K562 (cell line): ENCODE results near the gene SLMAP. TPM values are rescaled to one million over a fixed set of nuclear protein-coding genes. Genes with fewer than 3 reads are reported as not detected.
A peak's percentile ranks its signal among the peaks of the same experiment; 100 is the strongest.

Source experiments
- ATAC-seq: fragments of 200-7000 bp; cut with Tn5 transposase; 3 replicates; pipeline ENCODE4 v1.9.1; 2020; ENCODE audit warnings: moderate library complexity
- BruUV-seq: library from RNA; stranded (reverse); fragments of 400-500 nt; replicated peaks from 2 replicates; lab custom pipeline; 2021; lab: Mats Ljungman, UMichigan
- CTCF ChIA-PET: fragments of 300-600 bp; formaldehyde crosslinking; extraction: SDS; loops from one replicate; lab custom pipeline; 2021; ENCODE audit warnings: low intra/inter-chr PET ratio; lab: Yijun Ruan, JAX
- POLR2A ChIA-PET: fragments of 300-600, 350-650 bp; sonication (Branson Sonifier 250); formaldehyde crosslinking; extraction: SDS; loops from one replicate; lab custom pipeline; 2021; ENCODE audit warnings: antibody characterized with exemption, inconsistent platforms; lab: Yijun Ruan, JAX
- DNase-seq, 4 experiments: peaks; one replicate each; pipeline versions ENCODE4 v3.0.0 to v3.0.0-alpha.2; 2011 to 2018; ENCODE audit warnings: low spot score in 3 of 4, mixed read lengths in 3 of 4; ENCODE audit errors: extremely low read depth in 1 of 4
- FAIRE-seq: peaks from 2 replicates; lab custom pipeline; 2011; peaks lifted over from hg19 to GRCh38; lab: Jason Lieb, UNC
- H2AFZ ChIP-seq: 2 replicates; pipeline ENCODE4 v1.6.0; 2011; ENCODE audit warnings: low read depth, low read length, control low read depth, inconsistent platforms
- H3K27ac ChIP-seq: fragments of 200-600 bp; 3 replicates; pipeline ENCODE4 v1.8.0; 2011; ENCODE audit warnings: low read depth, mild to moderate bottlenecking, control low read depth, inconsistent platforms, low read length, moderate library complexity, mixed read lengths; ENCODE audit errors: extremely low read depth
- H3K27me3 ChIP-seq, 2 experiments: fragments of 300-600 bp in 1 of 2; 2 replicates in 1 of 2; 3 replicates in 1 of 2; pipeline versions ENCODE4 v1.6.0 to v1.8.0; 2011; ENCODE audit warnings: inconsistent platforms in 2 of 2, low read length in 2 of 2, mild to moderate bottlenecking in 1 of 2, mixed read lengths in 1 of 2, moderate library complexity in 1 of 2; ENCODE audit not compliant: control insufficient read depth in 2 of 2, insufficient read depth in 2 of 2
- H3K36me3 ChIP-seq: fragments of 300-600 bp; 3 replicates; pipeline ENCODE4 v1.8.0; 2011; ENCODE audit warnings: mild to moderate bottlenecking, low read length, inconsistent platforms; ENCODE audit not compliant: control insufficient read depth, insufficient read depth
- H3K4me1 ChIP-seq, 2 experiments: fragments of 200-600 bp in 1 of 2; replicated peaks in 1 of 2; 2 replicates in 1 of 2; 3 replicates in 1 of 2; pipeline versions ENCODE4 v1.5.1 to v1.8.0; 2011; ENCODE audit warnings: inconsistent platforms in 2 of 2, low read length in 2 of 2, mild to moderate bottlenecking in 1 of 2, mixed read lengths in 1 of 2, moderate library complexity in 1 of 2; ENCODE audit not compliant: control insufficient read depth in 2 of 2, insufficient read depth in 2 of 2
- H3K4me2 ChIP-seq: 2 replicates; pipeline ENCODE4 v1.6.1; 2011; ENCODE audit warnings: low read length, control low read depth, inconsistent platforms, mixed read lengths; ENCODE audit not compliant: insufficient read depth
- H3K4me3 ChIP-seq: fragments of 200-600 bp; sonication (generic), shearing (Covaris generic); 2 replicates; pipeline ENCODE4 v1.5.1; 2016; ENCODE audit warnings: control low read depth, inconsistent platforms
- H3K79me2 ChIP-seq: fragments of 200-600 bp; 3 replicates; pipeline ENCODE4 v1.8.0; 2011; ENCODE audit warnings: low read length, inconsistent platforms; ENCODE audit not compliant: control insufficient read depth, insufficient read depth
- H3K9ac ChIP-seq, 2 experiments: 2 replicates each; pipeline versions ENCODE4 v1.6.0 to v1.6.1; 2011; ENCODE audit warnings: low read depth in 2 of 2, low read length in 2 of 2, control low read depth in 1 of 2, inconsistent platforms in 1 of 2, mild to moderate bottlenecking in 1 of 2, mixed read lengths in 1 of 2; ENCODE audit not compliant: insufficient read depth in 1 of 2
- H3K9me1 ChIP-seq: one replicate; pipeline ENCODE4 v1.6.0; 2011; ENCODE audit warnings: inconsistent platforms, mild to moderate bottlenecking, low read length, moderate library complexity; ENCODE audit not compliant: control insufficient read depth, insufficient read depth
- H3K9me3 ChIP-seq: replicated peaks from 2 replicates; pipeline ENCODE4 v1.5.1; 2011; ENCODE audit warnings: low read depth, low read length, inconsistent platforms; ENCODE audit not compliant: control insufficient read depth, insufficient read depth
- H4K20me1 ChIP-seq: replicated peaks from 2 replicates; pipeline ENCODE4 v1.6.1; 2011; ENCODE audit warnings: low read length, inconsistent platforms, mixed read lengths; ENCODE audit not compliant: control insufficient read depth, insufficient read depth
- CHD7 ChIP-seq: fragments of 200-600 bp; sonication (generic); IDR thresholded peaks from one replicate; pipeline ENCODE4 v1.6.1; 2012; ENCODE audit warnings: mild to moderate bottlenecking, low read depth, low read length, inconsistent platforms
- IRF2 ChIP-seq: sonication (generic); formaldehyde crosslinking; IDR thresholded peaks from 2 replicates; pipeline ENCODE4 v1.8.1; 2022; ENCODE audit warnings: mild to moderate bottlenecking, missing genetic modification reagents
- PHF20 ChIP-seq: fragments of 450-650 bp; IDR thresholded peaks from 2 replicates; pipeline ENCODE4 v1.6.1; 2018; ENCODE audit not compliant: partially characterized antibody
- PRPF4 ChIP-seq: fragments of 200-400 bp; formaldehyde crosslinking; IDR thresholded peaks from one replicate; pipeline ENCODE4 v1.6.1; 2017; ENCODE audit warnings: low read length, low read depth, mild to moderate bottlenecking; ENCODE audit not compliant: insufficient read depth, poor library complexity, severe bottlenecking
- SRSF1 ChIP-seq: fragments of 200-400 bp; formaldehyde crosslinking; IDR thresholded peaks from 2 replicates; pipeline ENCODE4 v1.6.1; 2017; ENCODE audit warnings: mild to moderate bottlenecking, low read depth, low read length, moderate library complexity
- ZNF699 ChIP-seq: fragments of 250-450 bp; sonication (Bioruptor Pico); IDR thresholded peaks from 2 replicates; pipeline ENCODE4 v1.8.0; 2021; ENCODE audit warnings: mild to moderate bottlenecking, moderate library complexity; ENCODE audit not compliant: insufficient replicate concordance
- WGBS: fragments of 100-300 bp; shearing (Covaris generic); methylation state at CpG from one replicate; pipeline ENCODE4 v1.1.6; 2016; ENCODE audit warnings: low coverage, mixed read lengths; ENCODE audit not compliant: insufficient coverage; ENCODE audit errors: missing lambda C conversion rate; 5-methylcytosine and 5-hydroxymethylcytosine counted together
- in situ Hi-C: fragments of 300-500 bp; cut with MboI; formaldehyde crosslinking; loops from 4 replicates; pipeline ENCODE4 v1.15.0; 2018; ENCODE audit warnings: inconsistent platforms, mixed read lengths
- intact Hi-C: fragments of 100-400 bp; cut with micrococcal nuclease; formaldehyde crosslinking; loops from 2 replicates; pipeline ENCODE4 v1.14.2; 2022
- polyA plus RNA-seq, 8 experiments: library from polyadenylated mRNA; depleted of rRNA in 4 of 8; stranded (reverse) in 5 of 8; unstranded in 3 of 8; fragments of >200 nt; fragmentation: Nextera tagmentation in 2 of 8; fragmentation: Illumina TruSeq in 1 of 8; extraction: Ambion mirVana in 2 of 8; extraction: Trizol in 1 of 8; gene quantifications; 2 replicates each; pipeline versions ENCODE4 v1.2.1 to v1.2.3, GENCODE V29; 2011 to 2014; ENCODE audit warnings: inconsistent platforms in 1 of 8, missing spikeins in 1 of 8
- total RNA-seq, 7 experiments: library from RNA; depleted of rRNA in 6 of 7; stranded (reverse); fragments of >200 nt in 6 of 7; fragmentation: Illumina TruSeq in 2 of 7; extraction: Trizol in 2 of 7; gene quantifications; 2 replicates each; pipeline versions ENCODE4 v1.2.1 to v1.2.3, GENCODE V29; 2011 to 2021; ENCODE audit warnings: low replicate concordance in 1 of 7
- TF ChIP-seq, protein P1 (sequence below): IDR thresholded peaks from 2 replicates; pipeline ENCODE4 v1.6.1; 2012; ENCODE audit warnings: low read depth, low read length, improper control_type of control experiment, borderline replicate concordance

Gene SLMAP
- total and polyA plus RNA-seq, 9 of the 15 experiments (the other 6 are each of a cell fraction or from before 2014, with no cell fraction given), result 12.1 to 50.7 (median 28.3) TPM

DNA sequence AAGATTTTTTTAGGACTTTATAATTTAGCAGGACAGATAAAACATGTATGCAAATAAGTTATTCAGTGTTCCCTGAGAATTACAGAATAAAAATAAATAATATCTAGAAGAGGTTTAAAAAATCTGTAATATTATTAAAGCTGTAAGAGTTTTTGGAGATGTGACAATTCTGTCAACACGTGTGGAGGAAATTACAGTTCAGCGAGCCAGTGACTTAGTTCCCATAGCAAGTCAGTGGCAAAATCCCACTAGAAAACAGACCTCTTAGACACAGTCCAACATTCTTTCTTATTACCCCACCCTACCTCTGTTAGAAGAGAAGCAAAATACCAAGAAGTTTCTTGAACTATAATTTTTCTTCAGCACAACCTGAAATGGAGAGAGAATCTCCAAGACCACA is 47.1 kb upstream of the SLMAP start (continued):
- TF ChIP-seq ZNF699 (CRISPR knock-in tag), result no peak

DNA sequence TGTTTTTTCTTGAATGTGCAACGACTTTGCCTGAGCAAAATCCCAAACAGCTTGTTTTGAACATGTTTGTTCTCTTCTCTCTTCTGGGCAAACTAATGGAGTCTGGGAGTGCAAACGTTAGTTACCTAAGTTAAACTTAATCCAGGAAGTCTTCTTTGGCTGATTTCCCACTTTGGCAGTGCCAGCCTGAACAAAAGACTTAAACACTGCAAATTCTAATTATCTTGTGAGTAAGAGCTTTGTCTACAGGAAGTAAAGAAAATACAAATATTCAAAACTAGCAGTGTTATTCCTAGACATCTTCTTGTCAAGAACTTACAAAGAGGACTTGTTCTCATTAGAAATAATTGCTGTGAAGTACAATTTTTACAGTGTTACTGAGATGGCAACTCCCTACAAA is 46.5 kb upstream of the SLMAP start:
- no peak overlapping the region for H3K27ac ChIP-seq
- no TSS peak for BruUV-seq
- H3K27me3 ChIP-seq, result no peaks in the 10 kb centered on the region
- 0% methylated on average over 2 of the region's 2 CpGs for WGBS
- no peak for DNase-seq
- TF ChIP-seq, protein P1, sequence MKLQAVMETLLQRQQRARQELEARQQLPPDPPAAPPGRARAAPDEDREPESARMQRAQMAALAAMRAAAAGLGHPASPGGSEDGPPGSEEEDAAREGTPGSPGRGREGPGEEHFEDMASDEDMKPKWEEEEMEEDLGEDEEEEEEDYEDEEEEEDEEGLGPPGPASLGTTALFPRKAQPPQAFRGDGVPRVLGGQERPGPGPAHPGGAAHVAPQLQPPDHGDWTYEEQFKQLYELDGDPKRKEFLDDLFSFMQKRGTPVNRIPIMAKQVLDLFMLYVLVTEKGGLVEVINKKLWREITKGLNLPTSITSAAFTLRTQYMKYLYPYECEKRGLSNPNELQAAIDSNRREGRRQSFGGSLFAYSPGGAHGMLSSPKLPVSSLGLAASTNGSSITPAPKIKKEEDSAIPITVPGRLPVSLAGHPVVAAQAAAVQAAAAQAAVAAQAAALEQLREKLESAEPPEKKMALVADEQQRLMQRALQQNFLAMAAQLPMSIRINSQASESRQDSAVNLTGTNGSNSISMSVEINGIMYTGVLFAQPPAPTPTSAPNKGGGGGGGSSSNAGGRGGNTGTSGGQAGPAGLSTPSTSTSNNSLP, result no peak
- TF ChIP-seq PHF20, result no peak
- TF ChIP-seq SRSF1, result no peak
- TF ChIP-seq PRPF4, result no peak
- TF ChIP-seq IRF2 (CRISPR knock-in tag), result no peak
- TF ChIP-seq CHD7, result no peak
- no peaks in the 10 kb centered on the region for H3K9me3 ChIP-seq
- no peaks in the 10 kb centered on the region for H3K79me2 ChIP-seq
- no peak overlapping the region for H3K9ac ChIP-seq
- no peak overlapping the region for H3K4me2 ChIP-seq
- H3K4me3 ChIP-seq, result no peak overlapping the region
- no peak for FAIRE-seq
- no peaks in the 10 kb centered on the region for H3K9me1 ChIP-seq
- no peak for ATAC-seq
- H3K36me3 ChIP-seq, result no peaks in the 10 kb centered on the region
- in situ Hi-C loops (no loop called here), intact Hi-C loops (no loop called here)
- ChIA-PET CTCF (no interaction called here), POLR2A (interaction anchor here (0.8 kb wide), 1 partner anchor 530 kb away, joined by 3 read pairs; no protein-coding TSS in a partner anchor)
- peak overlapping the region; percentile 59 for H2AFZ ChIP-seq
- H4K20me1 ChIP-seq, result no peaks in the 10 kb centered on the region
- H3K4me1 ChIP-seq, result no peaks in the 10 kb centered on the region; a peak in 1 of 5 replicates
